ENCODE data around the gene SMARCC2.
A peak's percentile ranks its signal among the peaks of the same experiment; 100 is the strongest.
"Not testable (repeated sequence)": the region's sequence is repeated elsewhere in the genome, so short reads cannot be mapped to it uniquely, and the experiment has no call there.

Gene SMARCC2

DNA sequence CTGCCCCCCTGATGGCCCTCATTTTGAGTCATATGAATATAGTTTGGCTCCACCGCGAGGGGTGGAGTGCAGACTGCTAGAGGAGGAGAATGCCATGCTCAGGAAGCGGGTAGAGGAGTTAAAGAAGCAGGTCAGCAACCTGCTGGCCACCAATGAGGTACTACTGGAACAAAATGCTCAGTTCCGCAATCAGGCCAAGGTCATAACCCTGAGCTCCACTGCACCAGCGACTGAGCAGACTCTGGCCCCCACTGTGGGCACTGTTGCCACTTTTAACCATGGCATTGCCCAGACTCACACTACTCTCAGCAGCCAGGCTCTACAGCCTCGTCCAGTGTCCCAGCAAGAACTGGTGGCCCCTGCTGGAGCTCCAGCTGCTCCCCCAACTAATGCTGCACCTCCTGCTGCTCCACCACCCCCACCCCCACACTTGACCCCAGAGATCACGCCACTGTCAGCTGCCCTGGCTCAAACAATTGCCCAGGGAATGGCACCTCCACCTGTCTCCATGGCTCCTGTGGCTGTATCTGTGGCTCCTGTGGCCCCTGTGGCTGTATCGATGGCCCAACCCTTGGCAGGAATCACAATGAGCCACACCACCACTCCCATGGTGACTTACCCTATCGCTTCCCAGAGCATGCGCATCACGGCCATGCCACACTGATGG, 67.9 kb downstream of the SMARCC2 start:
- DNase-seq (ENCODE audit: low spot score), result no peak

DNA sequence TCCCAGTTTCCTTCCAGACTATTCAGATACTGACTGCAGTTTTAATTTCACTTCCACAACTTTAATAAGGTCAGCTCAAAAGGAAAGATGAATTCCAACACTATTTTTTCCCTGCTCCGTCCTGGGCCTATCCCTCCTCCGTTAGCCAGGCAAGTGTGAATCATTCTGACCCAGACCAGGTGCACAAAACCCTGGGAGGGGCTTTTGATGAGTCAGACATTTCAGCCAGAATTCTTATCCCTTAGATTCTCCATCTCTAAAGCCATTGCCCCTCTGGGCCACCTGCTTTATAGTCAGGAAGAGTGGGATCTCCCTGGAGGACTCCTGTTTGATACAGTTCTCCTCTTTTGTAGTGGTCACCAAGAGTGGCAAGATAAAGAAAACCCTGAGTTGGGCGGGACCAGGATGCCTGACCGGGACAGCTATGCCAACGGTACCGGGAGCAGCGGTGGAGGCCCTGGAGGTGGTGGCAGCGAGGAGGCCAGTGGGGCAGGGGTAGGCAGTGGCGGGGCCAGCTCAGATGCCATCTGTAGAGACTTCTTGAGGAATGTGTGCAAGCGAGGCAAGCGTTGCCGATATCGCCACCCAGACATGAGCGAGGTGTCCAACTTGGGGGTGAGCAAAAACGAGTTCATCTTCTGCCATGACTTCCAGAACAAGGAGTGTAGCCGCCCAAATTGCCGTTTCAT, 69.0 kb downstream of the SMARCC2 start:
- no peak for DNase-seq (ENCODE audit: low spot score)

DNA sequence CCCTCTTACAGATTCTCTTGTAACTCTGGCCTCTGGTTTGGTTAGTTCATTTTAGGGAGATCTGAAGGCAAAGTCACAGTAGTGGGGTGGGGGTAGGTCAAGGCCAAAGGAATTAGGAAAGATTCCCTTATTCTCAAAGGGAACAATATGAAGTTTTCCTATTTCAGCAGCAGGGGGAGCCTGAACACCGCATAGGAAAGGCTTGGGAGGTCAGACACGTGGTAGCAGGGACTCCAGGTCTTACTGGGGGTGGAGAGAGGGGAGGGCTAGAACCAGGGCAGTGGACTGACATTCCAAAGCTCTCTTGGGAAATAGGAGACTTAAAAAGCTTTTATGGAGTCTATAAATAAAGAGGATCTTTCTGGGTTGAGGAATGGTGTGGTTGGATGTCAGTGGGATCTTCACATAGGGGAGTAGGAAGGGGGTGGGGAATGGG, 69.9 kb downstream of the SMARCC2 start:
- peak; percentile 78 for DNase-seq (ENCODE audit: low spot score)

DNA sequence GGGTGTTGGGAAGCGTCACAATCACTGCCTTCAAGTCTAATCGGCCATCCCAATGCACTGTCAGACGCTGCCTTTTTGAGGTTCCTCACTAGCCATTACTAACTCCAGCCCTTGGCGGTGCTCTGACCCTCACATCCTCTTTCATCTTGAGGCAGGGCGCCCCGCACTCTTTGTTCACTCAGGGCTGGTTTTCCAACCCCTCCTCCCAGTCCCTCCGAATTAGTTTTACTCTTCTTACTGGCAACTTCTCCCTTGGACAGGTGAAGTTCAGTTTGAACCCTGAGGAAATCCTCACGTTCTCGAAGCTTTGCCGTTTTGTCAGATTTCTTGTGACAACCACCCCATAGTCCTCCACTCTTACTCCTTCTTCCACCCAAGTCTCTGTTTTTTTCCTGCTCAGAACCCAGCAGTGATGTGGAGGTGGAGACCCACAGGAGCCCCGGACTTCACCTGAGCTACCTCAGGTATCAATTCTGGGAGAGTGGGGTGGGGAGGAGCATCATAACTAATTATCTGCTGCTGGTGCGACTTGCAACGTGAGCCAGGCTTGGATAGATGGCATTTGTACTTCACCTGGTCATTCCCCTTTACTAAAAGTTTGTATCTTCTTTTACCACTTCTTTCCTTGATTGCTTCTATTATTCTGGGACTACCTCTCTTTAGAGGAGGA, 70.5 kb downstream of the SMARCC2 start:
- DNase-seq (ENCODE audit: low spot score), result no peak

DNA sequence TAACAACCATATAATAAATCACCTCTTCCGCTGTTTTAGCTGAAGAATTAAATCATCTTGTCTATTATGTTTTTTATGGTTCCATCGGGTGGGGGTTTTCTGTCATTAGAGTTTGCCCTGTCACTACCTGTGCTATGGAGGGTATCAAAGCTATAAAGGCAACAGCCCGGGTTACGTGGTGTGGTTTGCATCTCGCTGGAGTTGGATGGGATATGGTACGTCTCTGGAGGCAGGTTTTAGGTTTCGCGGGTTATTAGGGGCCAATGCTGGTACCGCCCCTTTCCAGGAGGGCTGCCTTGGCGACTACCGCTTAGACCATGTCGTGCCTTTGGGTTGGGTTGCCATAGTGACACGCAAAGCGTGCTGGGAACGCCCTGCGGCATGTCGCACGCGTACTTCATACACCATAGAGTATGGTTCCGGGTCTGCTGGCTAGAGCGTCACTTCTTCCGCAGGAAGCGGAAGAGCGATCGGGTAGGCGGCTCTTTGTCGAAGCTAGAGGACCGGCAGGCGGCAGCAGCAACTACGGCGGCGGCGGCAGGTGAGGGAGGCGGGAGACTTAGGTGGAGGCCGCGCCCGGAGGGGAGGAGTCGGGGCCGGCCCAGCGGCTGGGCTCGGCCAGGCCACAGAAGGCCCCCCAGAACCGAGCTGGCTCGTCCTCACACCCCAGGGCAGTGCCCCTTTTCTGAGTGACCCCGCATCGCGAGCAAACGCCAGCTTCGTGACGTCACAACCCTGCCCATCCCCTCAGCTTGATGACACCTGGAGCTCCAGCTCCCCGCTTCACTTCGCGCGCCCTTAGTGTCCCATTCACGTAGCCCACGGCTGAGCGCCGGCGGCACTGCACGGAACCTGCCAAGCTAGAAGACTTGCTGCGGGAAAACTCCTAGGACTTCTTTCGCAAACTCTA, 71.2 kb downstream of the SMARCC2 start, which contains the start of gene ZC3H10:
ZC3H10 (plus strand) TSS at position 489 of the 910 bp plus-strand sequence. CDS start 2,297 bp downstream, outside the sequence.
- DNase-seq (ENCODE audit: low spot score), result peak; percentile 92

DNA sequence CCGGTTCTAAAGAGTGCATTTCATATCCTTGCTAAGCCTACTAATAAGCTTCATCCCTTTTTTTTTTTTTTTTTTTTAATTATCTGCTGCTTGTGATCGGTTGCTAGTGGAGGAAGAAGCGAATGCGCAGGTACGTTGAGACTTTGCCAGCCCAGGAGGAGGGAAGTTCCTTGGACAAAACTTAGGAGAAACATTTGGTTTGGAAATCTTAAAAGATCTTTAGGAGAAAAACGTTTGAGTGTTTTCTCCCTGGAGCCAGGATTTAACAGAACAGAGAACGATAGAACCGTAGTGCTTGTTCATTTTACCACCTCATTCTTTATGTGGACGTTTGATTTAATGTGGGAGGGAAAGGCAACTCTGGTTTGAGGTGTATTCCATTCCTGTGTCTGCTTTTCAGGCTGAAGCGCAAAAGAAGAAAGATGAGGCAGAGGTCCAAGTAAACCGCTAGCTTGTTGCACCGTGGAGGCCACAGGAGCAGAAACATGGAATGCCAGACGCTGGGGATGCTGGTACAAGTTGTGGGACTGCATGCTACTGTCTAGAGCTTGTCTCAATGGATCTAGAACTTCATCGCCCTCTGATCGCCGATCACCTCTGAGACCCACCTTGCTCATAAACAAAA, 72.1 kb downstream of the SMARCC2 start:
- not testable (repeated sequence) for DNase-seq (ENCODE audit: low spot score)

DNA sequence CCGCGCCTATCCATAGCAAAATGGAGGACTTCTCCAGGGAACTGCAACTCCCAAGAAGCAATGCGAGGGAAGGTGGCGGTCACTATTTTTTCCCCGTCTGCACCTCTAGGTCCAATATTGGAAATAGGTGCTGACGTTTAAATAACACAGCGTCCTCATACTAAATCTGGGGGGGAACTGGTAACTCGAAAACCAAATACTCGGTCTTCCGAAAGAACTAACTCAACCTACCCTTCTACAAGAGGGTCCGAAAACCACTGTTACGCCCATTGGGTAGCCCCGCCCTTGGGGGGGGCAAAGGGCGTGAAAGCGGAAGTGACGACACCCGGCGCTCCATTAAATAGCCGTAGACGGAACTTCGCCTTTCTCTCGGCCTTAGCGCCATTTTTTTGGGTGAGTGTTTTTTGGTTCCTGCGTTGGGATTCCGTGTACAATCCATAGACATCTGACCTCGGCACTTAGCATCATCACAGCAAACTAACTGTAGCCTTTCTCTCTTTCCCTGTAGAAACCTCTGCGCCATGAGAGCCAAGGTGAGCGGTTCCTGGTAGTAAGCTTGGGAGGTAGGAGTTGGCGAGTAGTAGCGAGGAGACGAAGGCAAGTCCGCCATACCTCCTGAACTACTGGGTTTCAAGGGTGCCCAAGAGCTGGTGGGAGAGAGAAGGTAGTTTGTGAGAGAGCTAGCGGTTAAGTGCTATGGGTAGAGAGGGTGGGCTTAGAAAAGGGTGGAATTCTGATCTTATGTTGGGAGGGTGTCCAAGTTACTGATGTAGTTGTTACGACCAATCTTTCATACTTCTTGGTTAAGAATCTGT, 72.8 kb downstream of the SMARCC2 start, which contains the start of gene RPL41:
RPL41 (plus strand) TSS at position 367 of the 815 bp plus-strand sequence.
- peak; percentile 84 for DNase-seq (ENCODE audit: low spot score)

DNA sequence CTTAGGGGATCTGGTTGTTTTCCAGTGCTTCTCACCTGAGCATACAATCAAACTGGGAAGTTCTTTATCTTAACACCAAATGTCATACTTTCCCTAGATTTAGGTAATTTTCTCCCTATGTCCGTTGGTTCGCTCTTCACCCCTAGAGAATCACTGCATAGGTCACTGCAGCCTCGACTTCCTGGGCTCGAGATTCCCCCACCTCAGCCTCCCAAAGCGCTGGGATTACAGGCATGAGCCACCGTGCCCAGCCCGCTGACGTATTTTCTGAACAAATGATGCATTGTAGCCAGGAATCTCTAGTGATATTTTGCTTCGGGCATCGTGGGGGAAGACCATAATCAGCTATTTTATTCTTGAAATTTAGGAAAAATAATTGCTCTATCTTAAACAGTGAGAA, 74.0 kb downstream of the SMARCC2 start:
- no peak for DNase-seq (ENCODE audit: low spot score)

DNA sequence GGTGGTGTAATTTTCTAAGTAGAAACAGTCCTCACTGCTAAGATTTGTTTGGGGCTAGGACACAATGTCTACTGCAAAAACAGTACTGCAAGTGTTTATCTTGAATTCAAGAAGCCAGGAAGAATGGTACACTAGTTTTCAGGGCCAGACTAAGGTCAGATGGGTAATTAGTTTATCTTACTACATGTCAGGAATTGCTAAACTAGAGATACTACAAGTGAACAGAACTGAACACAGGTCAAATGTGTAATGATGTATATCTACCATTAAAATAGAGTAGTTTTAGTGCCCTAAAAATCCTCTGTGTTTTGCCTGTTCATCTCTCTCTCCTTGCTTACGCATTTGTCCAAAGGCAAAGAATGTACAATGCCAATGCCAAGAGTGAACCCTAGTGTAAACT, 75.2 kb downstream of the SMARCC2 start:
- no peak for DNase-seq (ENCODE audit: low spot score)

Measured in D341Med (cell line).